AG09309 (cell line): ENCODE results near the gene NEDD4.
"Not testable (repeated sequence)": the region's sequence is repeated elsewhere in the genome, so short reads cannot be mapped to it uniquely, and the experiment has no call there.

Source experiments
- DNase-seq: peaks from one replicate; pipeline ENCODE4 v3.0.0-alpha.2; 2010; ENCODE audit warnings: low read depth
- H3K4me3 ChIP-seq: 2 replicates; pipeline ENCODE4 v1.5.1; 2011; ENCODE audit warnings: mild to moderate bottlenecking, low read depth, low read length, moderate library complexity; ENCODE audit not compliant: control insufficient read depth
- CTCF ChIP-seq: IDR thresholded peaks from 2 replicates; pipeline ENCODE4 v1.5.1; 2011; ENCODE audit warnings: mild to moderate bottlenecking, low read depth, low read length, inconsistent platforms; ENCODE audit not compliant: insufficient read depth, control insufficient read depth; ENCODE audit errors: missing control alignments

Gene NEDD4

GRCh38 chr15:55954862-55955605, 38.4 kb downstream of the NEDD4 start:
- DNase-seq = no peak
- no peak for TF ChIP-seq CTCF

GRCh38 chr15:55952501-55953274, 40.7 kb downstream of the NEDD4 start:
- DNase-seq, H3K4me3 ChIP-seq: not testable (repeated sequence)

More at GRCh38 chr15:55954862-55955605, 38.4 kb downstream of the NEDD4 start:
- no peak overlapping the region for H3K4me3 ChIP-seq

- H3K4me3 ChIP-seq, DNase-seq: not testable (repeated sequence)
Observed at GRCh38 chr15:55944606-55945005, 48.8 kb downstream of the NEDD4 start.

- TF ChIP-seq CTCF = no peak
- no peak for DNase-seq
Observed at GRCh38 chr15:55942332-55942731, 51.1 kb downstream of the NEDD4 start.

GRCh38 chr15:55937040-55937439, 56.4 kb downstream of the NEDD4 start:
- DNase-seq = peak; percentile 37
- TF ChIP-seq CTCF = no peak

More at GRCh38 chr15:55942332-55942731, 51.1 kb downstream of the NEDD4 start:
- H3K4me3 ChIP-seq = no peak overlapping the region

GRCh38 chr15:55928955-55929354, 64.5 kb downstream of the NEDD4 start:
- TF ChIP-seq CTCF = no peak
- H3K4me3 ChIP-seq = no peak overlapping the region
- no peak for DNase-seq

More at GRCh38 chr15:55937040-55937439, 56.4 kb downstream of the NEDD4 start:
- H3K4me3 ChIP-seq = no peak overlapping the region

- no peak for TF ChIP-seq CTCF
- no peak for DNase-seq
- H3K4me3 ChIP-seq = no peak overlapping the region
Observed at GRCh38 chr15:55921744-55922143, 71.7 kb downstream of the NEDD4 start.
